ENCODE results near the gene SPTAN1.

GRCh38 chr9:128657344-128657704, 104.9 kb downstream of the SPTAN1 start:
- no peak for TF ChIP-seq CTCF (IDR thresholded peaks at IDR 0.05)
- no peak for TF ChIP-seq POLR2A (IDR thresholded peaks at IDR 0.05)
- no peak for TF ChIP-seq POLR2AphosphoS5 (IDR thresholded peaks at IDR 0.05; ENCODE audit: insufficient read depth in 1 of 2, low read depth in 1 of 2)
